IMR-90 (cell line): ENCODE results near the gene CCND1. TPM values are rescaled to one million over a fixed set of nuclear protein-coding genes. Genes with fewer than 3 reads are reported as not detected.

Experiments
- ATAC-seq: fragments of 200-7000 bp; cut with Tn5 transposase; 2 replicates; pipeline ENCODE4 v1.9.1; 2020; ENCODE audit warnings: low read depth, mild to moderate bottlenecking, moderate library complexity
- BruUV-seq: library from RNA; stranded (reverse); fragments of 400-500 nt; replicated peaks from 2 replicates; lab custom pipeline; 2021; lab: Mats Ljungman, UMichigan
- CTCF ChIA-PET: fragments of 300-600 bp; formaldehyde crosslinking; extraction: SDS; loops from one replicate; lab custom pipeline; 2021; ENCODE audit warnings: antibody characterized with exemption; lab: Yijun Ruan, JAX
- POLR2A ChIA-PET: fragments of 300-600 bp; sonication (Branson Sonifier 250); formaldehyde crosslinking; loops from one replicate; lab custom pipeline; 2022; ENCODE audit warnings: antibody characterized with exemption; ENCODE audit not compliant: unreplicated experiment; lab: Charles Lee
- DNase-seq: peaks from one replicate; pipeline ENCODE4 v3.0.0; 2013
- H2AFZ ChIP-seq: replicated peaks from 2 replicates; pipeline ENCODE3; 2013; ENCODE audit warnings: low read length, mild to moderate bottlenecking; ENCODE audit not compliant: poor library complexity
- H2AK5ac ChIP-seq: 2 replicates; pipeline ENCODE4 v1.6.1; 2013; ENCODE audit warnings: low read depth, low read length, inconsistent platforms
- H2AK9ac ChIP-seq: replicated peaks from 2 replicates; pipeline ENCODE3; 2013; ENCODE audit warnings: mild to moderate bottlenecking, low read depth, low read length, moderate library complexity; ENCODE audit not compliant: poor library complexity
- H2BK120ac ChIP-seq: 2 replicates; pipeline ENCODE4 v1.6.1; 2013; ENCODE audit warnings: low read depth, low read length, inconsistent platforms
- H2BK15ac ChIP-seq: 3 replicates; pipeline ENCODE4 v1.6.1; 2013; ENCODE audit warnings: low read depth, low read length, inconsistent platforms
- H2BK20ac ChIP-seq: 2 replicates; pipeline ENCODE4 v1.6.1; 2013; ENCODE audit warnings: low read depth, mild to moderate bottlenecking, inconsistent platforms, low read length, moderate library complexity
- H2BK5ac ChIP-seq: 2 replicates; pipeline ENCODE4 v1.6.1; 2013; ENCODE audit warnings: mild to moderate bottlenecking, low read depth, low read length, inconsistent platforms; ENCODE audit not compliant: poor library complexity, severe bottlenecking
- H3K14ac ChIP-seq: replicated peaks from 2 replicates; pipeline ENCODE4 v1.6.1; 2013; ENCODE audit warnings: low read depth, low read length, inconsistent platforms
- H3K18ac ChIP-seq: 2 replicates; pipeline ENCODE4 v1.6.1; 2013; ENCODE audit warnings: low read depth, low read length, control low read depth
- H3K23ac ChIP-seq: 2 replicates; pipeline ENCODE4 v1.6.1; 2013; ENCODE audit warnings: low read depth, low read length, inconsistent platforms
- H3K27ac ChIP-seq: 2 replicates; pipeline ENCODE4 v1.5.1; 2013; ENCODE audit warnings: mild to moderate bottlenecking, control low read depth, low read length; ENCODE audit not compliant: insufficient read depth
- H3K27me3 ChIP-seq: 2 replicates; pipeline ENCODE4 v1.6.1; 2013; ENCODE audit warnings: low read length; ENCODE audit not compliant: control insufficient read depth, insufficient read depth
- H3K36me3 ChIP-seq: 2 replicates; pipeline ENCODE4 v1.6.1; 2013; ENCODE audit warnings: low read length, mixed read lengths; ENCODE audit not compliant: control insufficient read depth, insufficient read depth
- H3K4ac ChIP-seq: 2 replicates; pipeline ENCODE4 v1.6.1; 2013; ENCODE audit warnings: low read depth, low read length, inconsistent platforms
- H3K4me1 ChIP-seq: 2 replicates; pipeline ENCODE4 v1.6.1; 2013; ENCODE audit warnings: low read length, mixed read lengths; ENCODE audit not compliant: control insufficient read depth, insufficient read depth
- H3K4me2 ChIP-seq: 2 replicates; pipeline ENCODE4 v1.6.1; 2013; ENCODE audit warnings: low read depth, mild to moderate bottlenecking, control low read depth, low read length, moderate library complexity
- H3K4me3 ChIP-seq: 2 replicates; pipeline ENCODE4 v1.5.1; 2013; ENCODE audit warnings: low read depth, mild to moderate bottlenecking, control low read depth, low read length, moderate library complexity; ENCODE audit not compliant: insufficient read depth
- H3K56ac ChIP-seq: 2 replicates; pipeline ENCODE4 v1.6.1; 2013; ENCODE audit warnings: low read length, inconsistent platforms; ENCODE audit not compliant: insufficient read depth; ENCODE audit errors: extremely low read depth
- H3K79me1 ChIP-seq, 2 experiments: 2 replicates each; pipeline ENCODE4 v1.6.1; 2013; ENCODE audit warnings: low read length in 2 of 2, inconsistent platforms in 1 of 2, low read depth in 1 of 2
- H3K9ac ChIP-seq: 2 replicates; pipeline ENCODE4 v1.6.1; 2013; ENCODE audit warnings: low read depth, low read length, control low read depth
- H3K9me1 ChIP-seq: 2 replicates; pipeline ENCODE4 v1.6.1; 2013; ENCODE audit warnings: low read length, inconsistent platforms; ENCODE audit not compliant: insufficient read depth
- H3K9me3 ChIP-seq: 2 replicates; pipeline ENCODE4 v1.6.1; 2013; ENCODE audit warnings: low read length; ENCODE audit not compliant: control insufficient read depth, insufficient read depth
- H4K20me1 ChIP-seq: 2 replicates; pipeline ENCODE4 v1.6.1; 2013; ENCODE audit warnings: low read length, inconsistent platforms; ENCODE audit not compliant: insufficient read depth
- H4K5ac ChIP-seq: 2 replicates; pipeline ENCODE4 v1.6.1; 2013; ENCODE audit warnings: mild to moderate bottlenecking, low read depth, low read length, control low read depth
- H4K8ac ChIP-seq, 2 experiments: 2 replicates each; pipeline ENCODE4 v1.6.1; 2013; ENCODE audit warnings: low read depth in 2 of 2, low read length in 2 of 2, control low read depth in 1 of 2, inconsistent platforms in 1 of 2
- H4K91ac ChIP-seq: 2 replicates; pipeline ENCODE4 v1.6.1; 2013; ENCODE audit warnings: low read depth, low read length, inconsistent platforms; ENCODE audit not compliant: insufficient read depth
- CEBPB ChIP-seq: IDR thresholded peaks from 2 replicates; pipeline ENCODE4 v1.6.1; 2012; ENCODE audit warnings: low read depth, low read length, improper control_type of control experiment
- POLR2A ChIP-seq: IDR thresholded peaks from 2 replicates; pipeline ENCODE4 v1.6.1; 2012; ENCODE audit warnings: mild to moderate bottlenecking, low read depth, low read length
- WGBS, 2 experiments: methylation state at CpG; one replicate each; pipeline versions ENCODE4 v1.1.5 to v1.1.7; 2013; ENCODE audit warnings: missing lambda C conversion rate in 2 of 2; ENCODE audit not compliant: insufficient read length in 1 of 2; ENCODE audit errors: extremely low coverage in 2 of 2; 5-methylcytosine and 5-hydroxymethylcytosine counted together
- dilution Hi-C: fragments of 300-500 bp; cut with HindIII; formaldehyde crosslinking; loops from one replicate; pipeline ENCODE4 v1.14.3; 2018; ENCODE audit warnings: low sequenced_read_pairs; ENCODE audit not compliant: unreplicated experiment
- in situ Hi-C: fragments of 300-500 bp; cut with MboI; formaldehyde crosslinking; loops from 3 replicates; pipeline ENCODE4 v1.14.3; 2019; ENCODE audit warnings: low sequenced_read_pairs, inconsistent platforms, mixed read lengths
- intact Hi-C: fragments of 100-400 bp; cut with micrococcal nuclease; formaldehyde crosslinking; loops from 2 replicates; pipeline ENCODE4 v1.10.0; 2022
- polyA plus RNA-seq, 3 experiments: library from polyadenylated mRNA; depleted of rRNA; stranded (reverse); fragments of >200 nt; gene quantifications; 2 replicates each; pipeline ENCODE4 v1.2.3, GENCODE V29; 2012; ENCODE audit warnings: low replicate concordance in 1 of 3
- total RNA-seq: library from RNA; depleted of rRNA; stranded (reverse); fragments of >200 nt; gene quantifications from 2 replicates; pipeline ENCODE4 v1.2.3, GENCODE V29; 2012

CCND1 gene
- total and polyA plus RNA-seq, 2 of the 4 experiments (the other 2 are of a cell fraction): 481 to 748 TPM

- DNase-seq: peak; percentile 31
- Histone ChIP-seq H3K9me1 (0 out of 2 replicates have a peak, but pooled peaks cover 6% of the 10 kb centered on the region), H3K36me3 (no peaks in the 10 kb centered on the region), H3K56ac (no peak overlapping the region), H3K14ac (no peak overlapping the region), H3K9ac (0 out of 2 replicates have a peak overlapping the region, but pooled peaks have one; percentile 14), H3K27ac (no peak overlapping the region), H3K27me3 (peaks cover 3% of the 10 kb centered on the region; the same call in 1 of the 2 replicates), H3K9me3 (peaks cover 7% of the 10 kb centered on the region), H2BK15ac (no peak overlapping the region), H3K23ac (no peak overlapping the region), H2BK5ac (no peak overlapping the region), H4K20me1 (no peaks in the 10 kb centered on the region), H2BK120ac (no peak overlapping the region), H2AK5ac (peak overlapping the region; percentile 15; the same call in 1 of the 2 replicates), H2AFZ (no peak overlapping the region), H3K4me2 (no peak overlapping the region), H2BK20ac (no peak overlapping the region), H4K5ac (no peak overlapping the region), H4K91ac (no peak overlapping the region), H2AK9ac (peak overlapping the region; percentile 68), H4K8ac (no peak overlapping the region), H3K4ac (no peak overlapping the region), H3K18ac (no peak overlapping the region), H3K4me1 (no peaks in the 10 kb centered on the region; the same call in 1 of the 2 replicates), H3K79me1 (no peaks in the 10 kb centered on the region), H3K4me3 (no peak overlapping the region)
- no peak for ATAC-seq
- TF ChIP-seq POLR2A (no peak), CEBPB (peak; percentile 67)
- intact Hi-C loops (no loop called here), in situ Hi-C loops (no loop called here), dilution Hi-C loops (no loop called here)
- ChIA-PET CTCF (no interaction called here), POLR2A (interaction anchor here (0.5 kb wide), 1 partner anchor 315 kb away, joined by 3 read pairs; no protein-coding TSS in a partner anchor)
- WGBS, 2 experiments: 72% methylated on average over 6 of the region's 17 CpGs; no CpG with 5 or more reads in 1 of the 2 experiments
- BruUV-seq: no TSS peak
Measured at GRCh38 chr11:69611548-69612526, 29.1 kb upstream of the CCND1 start.
